IMR-90 (cell line): ENCODE results near the gene SMARCC2. TPM values are rescaled to one million over a fixed set of nuclear protein-coding genes. Genes with fewer than 3 reads are reported as not detected.

Experiments
- ATAC-seq: fragments of 200-7000 bp; cut with Tn5 transposase; 2 replicates; pipeline ENCODE4 v1.9.1; 2020; ENCODE audit warnings: low read depth, mild to moderate bottlenecking, moderate library complexity
- BruUV-seq: library from RNA; stranded (reverse); fragments of 400-500 nt; replicated peaks from 2 replicates; lab custom pipeline; 2021; lab: Mats Ljungman, UMichigan
- CTCF ChIA-PET: fragments of 300-600 bp; formaldehyde crosslinking; extraction: SDS; loops from one replicate; lab custom pipeline; 2021; ENCODE audit warnings: antibody characterized with exemption; lab: Yijun Ruan, JAX
- POLR2A ChIA-PET: fragments of 300-600 bp; sonication (Branson Sonifier 250); formaldehyde crosslinking; loops from one replicate; lab custom pipeline; 2022; ENCODE audit warnings: antibody characterized with exemption; ENCODE audit not compliant: unreplicated experiment; lab: Charles Lee
- DNase-seq: peaks from one replicate; pipeline ENCODE4 v3.0.0; 2013
- H2AFZ ChIP-seq: replicated peaks from 2 replicates; pipeline ENCODE3; 2013; ENCODE audit warnings: low read length, mild to moderate bottlenecking; ENCODE audit not compliant: poor library complexity
- H2AK5ac ChIP-seq: 2 replicates; pipeline ENCODE4 v1.6.1; 2013; ENCODE audit warnings: low read depth, low read length, inconsistent platforms
- H2AK9ac ChIP-seq: replicated peaks from 2 replicates; pipeline ENCODE3; 2013; ENCODE audit warnings: mild to moderate bottlenecking, low read depth, low read length, moderate library complexity; ENCODE audit not compliant: poor library complexity
- H2BK120ac ChIP-seq: 2 replicates; pipeline ENCODE4 v1.6.1; 2013; ENCODE audit warnings: low read depth, low read length, inconsistent platforms
- H2BK15ac ChIP-seq: 3 replicates; pipeline ENCODE4 v1.6.1; 2013; ENCODE audit warnings: low read depth, low read length, inconsistent platforms
- H2BK20ac ChIP-seq: 2 replicates; pipeline ENCODE4 v1.6.1; 2013; ENCODE audit warnings: low read depth, mild to moderate bottlenecking, inconsistent platforms, low read length, moderate library complexity
- H2BK5ac ChIP-seq: 2 replicates; pipeline ENCODE4 v1.6.1; 2013; ENCODE audit warnings: mild to moderate bottlenecking, low read depth, low read length, inconsistent platforms; ENCODE audit not compliant: poor library complexity, severe bottlenecking
- H3K14ac ChIP-seq: replicated peaks from 2 replicates; pipeline ENCODE4 v1.6.1; 2013; ENCODE audit warnings: low read depth, low read length, inconsistent platforms
- H3K18ac ChIP-seq: 2 replicates; pipeline ENCODE4 v1.6.1; 2013; ENCODE audit warnings: low read depth, low read length, control low read depth
- H3K23ac ChIP-seq: 2 replicates; pipeline ENCODE4 v1.6.1; 2013; ENCODE audit warnings: low read depth, low read length, inconsistent platforms
- H3K27ac ChIP-seq: 2 replicates; pipeline ENCODE4 v1.5.1; 2013; ENCODE audit warnings: mild to moderate bottlenecking, control low read depth, low read length; ENCODE audit not compliant: insufficient read depth
- H3K27me3 ChIP-seq: 2 replicates; pipeline ENCODE4 v1.6.1; 2013; ENCODE audit warnings: low read length; ENCODE audit not compliant: control insufficient read depth, insufficient read depth
- H3K36me3 ChIP-seq: 2 replicates; pipeline ENCODE4 v1.6.1; 2013; ENCODE audit warnings: low read length, mixed read lengths; ENCODE audit not compliant: control insufficient read depth, insufficient read depth
- H3K4ac ChIP-seq: 2 replicates; pipeline ENCODE4 v1.6.1; 2013; ENCODE audit warnings: low read depth, low read length, inconsistent platforms
- H3K4me1 ChIP-seq: 2 replicates; pipeline ENCODE4 v1.6.1; 2013; ENCODE audit warnings: low read length, mixed read lengths; ENCODE audit not compliant: control insufficient read depth, insufficient read depth
- H3K4me2 ChIP-seq: 2 replicates; pipeline ENCODE4 v1.6.1; 2013; ENCODE audit warnings: low read depth, mild to moderate bottlenecking, control low read depth, low read length, moderate library complexity
- H3K4me3 ChIP-seq: 2 replicates; pipeline ENCODE4 v1.5.1; 2013; ENCODE audit warnings: low read depth, mild to moderate bottlenecking, control low read depth, low read length, moderate library complexity; ENCODE audit not compliant: insufficient read depth
- H3K56ac ChIP-seq: 2 replicates; pipeline ENCODE4 v1.6.1; 2013; ENCODE audit warnings: low read length, inconsistent platforms; ENCODE audit not compliant: insufficient read depth; ENCODE audit errors: extremely low read depth
- H3K79me1 ChIP-seq, 2 experiments: 2 replicates each; pipeline ENCODE4 v1.6.1; 2013; ENCODE audit warnings: low read length in 2 of 2, inconsistent platforms in 1 of 2, low read depth in 1 of 2
- H3K9ac ChIP-seq: 2 replicates; pipeline ENCODE4 v1.6.1; 2013; ENCODE audit warnings: low read depth, low read length, control low read depth
- H3K9me1 ChIP-seq: 2 replicates; pipeline ENCODE4 v1.6.1; 2013; ENCODE audit warnings: low read length, inconsistent platforms; ENCODE audit not compliant: insufficient read depth
- H3K9me3 ChIP-seq: 2 replicates; pipeline ENCODE4 v1.6.1; 2013; ENCODE audit warnings: low read length; ENCODE audit not compliant: control insufficient read depth, insufficient read depth
- H4K20me1 ChIP-seq: 2 replicates; pipeline ENCODE4 v1.6.1; 2013; ENCODE audit warnings: low read length, inconsistent platforms; ENCODE audit not compliant: insufficient read depth
- H4K5ac ChIP-seq: 2 replicates; pipeline ENCODE4 v1.6.1; 2013; ENCODE audit warnings: mild to moderate bottlenecking, low read depth, low read length, control low read depth
- H4K8ac ChIP-seq, 2 experiments: 2 replicates each; pipeline ENCODE4 v1.6.1; 2013; ENCODE audit warnings: low read depth in 2 of 2, low read length in 2 of 2, control low read depth in 1 of 2, inconsistent platforms in 1 of 2
- H4K91ac ChIP-seq: 2 replicates; pipeline ENCODE4 v1.6.1; 2013; ENCODE audit warnings: low read depth, low read length, inconsistent platforms; ENCODE audit not compliant: insufficient read depth
- CEBPB ChIP-seq: IDR thresholded peaks from 2 replicates; pipeline ENCODE4 v1.6.1; 2012; ENCODE audit warnings: low read depth, low read length, improper control_type of control experiment
- CHD1 ChIP-seq: IDR thresholded peaks from 2 replicates; pipeline ENCODE4 v1.6.1; 2012; ENCODE audit warnings: low read depth, low read length, improper control_type of control experiment
- ELK1 ChIP-seq: fragments of 150-350 bp; IDR thresholded peaks from 2 replicates; pipeline ENCODE4 v1.6.1; 2016; ENCODE audit warnings: low read depth, mild to moderate bottlenecking, low read length, moderate library complexity, borderline replicate concordance
- FOS ChIP-seq: fragments of 150-350 bp; IDR thresholded peaks from 2 replicates; pipeline ENCODE4 v1.6.1; 2016; ENCODE audit warnings: low read depth, low read length
- MAFK ChIP-seq: IDR thresholded peaks from 2 replicates; pipeline ENCODE4 v1.6.1; 2012; ENCODE audit warnings: low read depth, low read length, improper control_type of control experiment
- MAZ ChIP-seq: IDR thresholded peaks from 2 replicates; pipeline ENCODE4 v1.6.1; 2012; ENCODE audit warnings: low read depth, mild to moderate bottlenecking, low read length, improper control_type of control experiment, moderate library complexity, borderline replicate concordance
- MXI1 ChIP-seq: IDR thresholded peaks from 2 replicates; pipeline ENCODE4 v1.6.1; 2012; ENCODE audit warnings: low read depth, mild to moderate bottlenecking, low read length, moderate library complexity, borderline replicate concordance
- NFE2L2 ChIP-seq: fragments of 150-350 bp; IDR thresholded peaks from 2 replicates; pipeline ENCODE4 v1.6.1; 2016; ENCODE audit warnings: low read depth, mild to moderate bottlenecking, low read length
- POLR2A ChIP-seq: IDR thresholded peaks from 2 replicates; pipeline ENCODE4 v1.6.1; 2012; ENCODE audit warnings: mild to moderate bottlenecking, low read depth, low read length
- RAD21 ChIP-seq: IDR thresholded peaks from 2 replicates; pipeline ENCODE4 v1.6.1; 2012; ENCODE audit warnings: low read length, improper control_type of control experiment
- RCOR1 ChIP-seq: IDR thresholded peaks from 2 replicates; pipeline ENCODE4 v1.6.1; 2012; ENCODE audit warnings: mild to moderate bottlenecking, low read length, improper control_type of control experiment; ENCODE audit not compliant: insufficient replicate concordance
- RFX5 ChIP-seq: IDR thresholded peaks from 2 replicates; pipeline ENCODE4 v1.8.0; 2012; ENCODE audit warnings: low read depth, mild to moderate bottlenecking, low read length, moderate library complexity
- SMC3 ChIP-seq: fragments of 150-350 bp; IDR thresholded peaks from 2 replicates; pipeline ENCODE4 v1.6.1; 2016; ENCODE audit warnings: low read depth, mild to moderate bottlenecking, antibody characterized with exemption, low read length, moderate library complexity
- USF2 ChIP-seq: fragments of 150-350 bp; IDR thresholded peaks from 2 replicates; pipeline ENCODE4 v1.6.1; 2017; ENCODE audit warnings: mild to moderate bottlenecking, antibody characterized with exemption, low read length, low read depth
- WGBS, 2 experiments: methylation state at CpG; one replicate each; pipeline versions ENCODE4 v1.1.5 to v1.1.7; 2013; ENCODE audit warnings: missing lambda C conversion rate in 2 of 2; ENCODE audit not compliant: insufficient read length in 1 of 2; ENCODE audit errors: extremely low coverage in 2 of 2; 5-methylcytosine and 5-hydroxymethylcytosine counted together
- dilution Hi-C: fragments of 300-500 bp; cut with HindIII; formaldehyde crosslinking; loops from one replicate; pipeline ENCODE4 v1.14.3; 2018; ENCODE audit warnings: low sequenced_read_pairs; ENCODE audit not compliant: unreplicated experiment
- in situ Hi-C: fragments of 300-500 bp; cut with MboI; formaldehyde crosslinking; loops from 3 replicates; pipeline ENCODE4 v1.14.3; 2019; ENCODE audit warnings: low sequenced_read_pairs, inconsistent platforms, mixed read lengths
- intact Hi-C: fragments of 100-400 bp; cut with micrococcal nuclease; formaldehyde crosslinking; loops from 2 replicates; pipeline ENCODE4 v1.10.0; 2022
- polyA plus RNA-seq, 3 experiments: library from polyadenylated mRNA; depleted of rRNA; stranded (reverse); fragments of >200 nt; gene quantifications; 2 replicates each; pipeline ENCODE4 v1.2.3, GENCODE V29; 2012; ENCODE audit warnings: low replicate concordance in 1 of 3
- total RNA-seq: library from RNA; depleted of rRNA; stranded (reverse); fragments of >200 nt; gene quantifications from 2 replicates; pipeline ENCODE4 v1.2.3, GENCODE V29; 2012

Gene SMARCC2
- total and polyA plus RNA-seq, 2 of the 4 experiments (the other 2 are of a cell fraction), result 42.3 to 43.8 TPM

GRCh38 chr12:56221757-56222530 is 32.7 kb upstream of the SMARCC2 start, which contains the start of gene RNF41:
TSS of gene RNF41 (minus strand) at chr12:56221922. CDS start at chr12:56214047, 7,875 bp downstream.
- DNase-seq (peak; percentile 97), ATAC-seq (peak; percentile 76)
- Histone ChIP-seq H4K5ac (peak within 1 kb of the TSS; percentile 93), H3K79me1 (peaks cover 23 to 49% of the 10 kb centered on the region in 2 experiments), H2AK5ac (peak within 1 kb of the TSS; percentile 92), H3K4me1 (peaks cover 4% of the 10 kb centered on the region; the same call in 1 of the 2 replicates), H2BK5ac (peak within 1 kb of the TSS; percentile 94), H2BK20ac (peak within 1 kb of the TSS; percentile 23), H3K23ac (peak within 1 kb of the TSS; percentile 94), H2AK9ac (peak within 1 kb of the TSS; percentile 95), H3K27ac (peak within 1 kb of the TSS; percentile 95), H3K56ac (peak within 1 kb of the TSS; percentile 93), H3K18ac (peak within 1 kb of the TSS; percentile 88), H3K9ac (peak within 1 kb of the TSS; percentile 95), H2BK120ac (peak within 1 kb of the TSS; percentile 81), H3K27me3 (no peaks in the 10 kb centered on the region), H4K8ac (peak within 1 kb of the TSS; percentile 84 to 97), H3K4me2 (peak within 1 kb of the TSS; percentile 93), H2AFZ (peak within 1 kb of the TSS; percentile 87), H3K4me3 (peak within 1 kb of the TSS; percentile 79), H3K14ac (peak within 1 kb of the TSS; percentile 98), H4K20me1 (peaks cover 6% of the 10 kb centered on the region; the same call in 1 of the 2 replicates), H2BK15ac (peak within 1 kb of the TSS; percentile 79), H4K91ac (peak within 1 kb of the TSS; percentile 96), H3K36me3 (peaks cover 4% of the 10 kb centered on the region; the same call in 1 of the 2 replicates), H3K4ac (peak within 1 kb of the TSS; percentile 98), H3K9me3 (no peaks in the 10 kb centered on the region), H3K9me1 (peaks cover 16% of the 10 kb centered on the region)
- intact Hi-C loops (loop anchor here (2.0 kb wide), 2 partner anchors 15 to 63 kb away; partner anchors contain the start of gene MYL6), dilution Hi-C loops (no loop called here), in situ Hi-C loops (no loop called here)
- CTCF ChIA-PET, result interaction anchor here (0.6 to 2.0 kb wide), 14 partner anchors 14 to 1623 kb away, joined by 3 to 22 read pairs (median 4); partner anchors contain the start of gene SMARCC2
- WGBS, 2 experiments, result 5% methylated on average over 8 of the region's 42 CpGs; no CpG with 5 or more reads in 1 of the 2 experiments
- POLR2A ChIA-PET, result interaction anchor here (0.5 to 1.7 kb wide), 8 partner anchors 8 to 99 kb away, joined by 3 to 5 read pairs (median 4); partner anchors contain the start of genes ANKRD52, ESYT1 and SMARCC2
- BruUV-seq, result no TSS peak
- no peak for TF ChIP-seq MAFK
- peak; percentile 93 for TF ChIP-seq POLR2A
- no peak for TF ChIP-seq SMC3
- TF ChIP-seq RCOR1, result no peak
- TF ChIP-seq NFE2L2, result 0 out of 2 replicates have a peak, but pooled peaks have one; percentile 2
- TF ChIP-seq USF2, result no peak
- 0 out of 2 replicates have a peak, but pooled peaks have one; percentile 32 for TF ChIP-seq CHD1
- TF ChIP-seq CEBPB, result peak; percentile 54; the same call in 1 of the 2 replicates
- TF ChIP-seq RFX5, result no peak
- no peak for TF ChIP-seq RAD21
- TF ChIP-seq FOS, result no peak
- TF ChIP-seq MXI1, result no peak
- no peak for TF ChIP-seq ELK1
- 0 out of 2 replicates have a peak, but pooled peaks have one; percentile 30 for TF ChIP-seq MAZ
